Stimulated activated CD8-positive, alpha-beta memory T cell treated with anti-CD3 and anti-CD28 coated beads, Interleukin-2, amount 100 ng/mL, for 48 hours (primary cell): ENCODE results near the gene ZFP36L1.
"Not testable (repeated sequence)": the region's sequence is repeated elsewhere in the genome, so short reads cannot be mapped to it uniquely, and the experiment has no call there.

Source experiments
- DNase-seq, 2 donors: peaks; one replicate each; pipeline ENCODE4 v3.0.0-alpha.2; 2020; ENCODE audit warnings: low read depth in 2 of 2

The ZFP36L1 gene

GRCh38 chr14:68784226-68784910, 8.5 kb downstream of the ZFP36L1 start:
- no peak for DNase-seq

DNA sequence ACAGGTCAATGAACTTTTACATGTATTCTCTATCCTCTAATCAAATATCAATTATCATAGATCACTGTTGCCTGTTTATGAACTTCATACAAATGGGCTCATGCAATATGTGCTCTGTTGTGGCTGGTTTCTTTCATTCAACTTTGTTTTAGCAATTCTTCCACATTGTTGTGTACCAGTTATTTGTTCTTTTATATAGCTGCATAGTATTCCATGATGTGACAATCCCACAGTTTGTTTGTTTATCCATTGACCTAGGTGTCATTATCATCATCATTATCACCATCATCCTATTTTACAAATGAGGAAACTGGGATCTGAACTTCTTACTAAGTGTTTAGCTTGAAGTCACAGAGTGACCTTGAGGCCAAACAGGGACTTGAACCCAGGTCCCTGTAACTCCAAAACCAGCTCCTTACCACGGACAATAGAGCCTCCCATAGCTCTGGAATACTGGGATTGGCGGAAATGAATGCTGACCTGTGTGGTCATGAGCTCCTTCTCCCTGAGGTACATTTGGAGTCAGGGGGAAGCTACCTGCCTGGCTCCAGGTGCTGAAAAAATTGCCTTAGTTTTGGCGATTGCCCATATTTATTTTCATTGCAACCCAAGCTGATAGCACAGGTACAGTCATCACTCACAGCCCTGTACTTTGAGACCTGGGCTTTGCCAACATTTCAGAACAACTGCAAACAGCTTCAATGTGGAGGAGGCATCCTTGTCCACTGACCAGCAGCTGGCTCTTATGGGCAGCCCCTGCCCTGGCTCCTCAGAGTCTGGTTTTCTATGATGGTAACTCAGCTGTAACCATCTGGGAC, 9.2 kb downstream of the ZFP36L1 start:
- DNase-seq = no peak

DNA sequence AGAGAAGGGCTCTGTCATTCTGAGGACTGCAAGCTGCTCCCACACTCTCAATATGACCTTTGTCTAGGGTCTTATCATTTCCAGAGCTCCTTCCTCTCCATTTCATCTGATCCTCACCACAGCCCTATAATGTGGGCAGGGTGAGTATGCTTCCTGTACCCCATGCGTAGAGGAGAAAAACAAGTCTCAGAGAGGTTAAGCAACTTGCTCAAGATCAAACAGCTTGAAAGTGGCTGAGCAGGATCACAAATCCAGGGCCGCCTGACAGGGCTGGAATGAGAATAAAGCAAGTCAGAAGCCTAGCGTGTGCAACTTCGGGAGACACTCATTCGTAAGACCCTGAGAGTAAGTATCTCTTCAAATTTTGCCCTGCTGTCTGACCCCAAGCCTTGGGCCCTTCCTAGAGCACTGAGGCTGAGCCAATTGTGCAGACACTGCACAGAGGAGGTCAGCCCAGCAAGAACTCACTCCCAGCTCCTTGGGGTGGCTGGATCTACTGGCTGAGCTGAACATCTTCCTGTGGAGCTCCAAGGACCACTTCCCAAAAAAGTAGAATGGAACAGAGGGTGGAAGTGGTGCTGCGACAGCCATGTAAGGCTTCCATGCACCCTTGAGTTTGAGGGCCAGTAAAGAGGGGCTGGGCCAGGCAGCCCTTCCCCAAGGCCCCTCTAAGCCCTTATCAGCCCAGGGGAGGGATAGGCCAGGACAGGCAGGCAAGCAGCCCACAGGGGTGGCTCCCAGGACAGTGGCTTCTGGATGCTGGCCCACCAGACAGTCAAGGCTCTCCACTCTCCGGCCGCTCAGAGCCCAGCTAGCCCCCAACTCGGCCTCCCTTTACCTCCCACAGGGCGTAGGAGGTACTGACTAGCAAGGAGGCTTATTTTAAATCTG, 10.5 kb downstream of the ZFP36L1 start:
- DNase-seq = no peak

- no peak for DNase-seq
Observed at GRCh38 chr14:68781161-68782021, 11.5 kb downstream of the ZFP36L1 start.

DNA sequence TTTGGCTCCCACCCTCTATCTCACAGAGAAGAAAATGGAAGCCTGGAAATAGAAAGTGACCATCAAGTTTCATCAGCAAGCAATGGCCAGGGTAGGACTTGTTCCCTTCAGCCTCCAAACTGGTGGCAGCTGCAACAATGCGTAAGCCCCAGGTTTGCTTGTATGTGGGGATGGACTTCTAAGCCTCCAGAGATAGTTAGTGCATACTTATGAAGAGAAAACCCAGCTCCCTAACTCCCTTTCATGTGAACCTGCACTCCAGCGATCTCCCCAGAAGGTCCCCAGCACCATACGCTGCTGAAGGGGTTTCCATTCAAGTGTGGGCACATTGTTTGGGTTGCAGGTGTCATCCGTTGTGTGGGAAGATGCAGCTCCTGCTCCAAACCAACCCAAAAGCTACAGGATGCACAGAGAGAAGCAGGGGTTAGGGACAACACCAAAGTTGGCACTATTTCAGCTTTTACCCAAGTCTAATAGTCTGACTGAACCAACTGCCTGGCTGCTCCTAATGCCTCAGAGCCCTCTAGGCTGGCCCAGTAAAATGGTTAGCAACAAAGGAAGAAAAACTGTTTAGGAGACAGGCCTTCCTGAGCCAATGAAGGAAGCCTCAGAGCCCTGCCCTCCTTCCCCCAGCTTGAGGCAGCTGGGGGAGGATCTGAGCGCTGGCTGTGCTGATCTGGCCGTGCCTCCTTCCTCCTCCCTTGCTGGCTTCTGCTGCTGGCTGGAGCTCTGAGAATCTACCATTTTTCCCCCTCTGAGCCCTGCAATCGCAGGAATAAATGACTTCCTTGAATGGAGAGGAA, 12.3 kb downstream of the ZFP36L1 start:
- no peak for DNase-seq

- DNase-seq = no peak
Observed at GRCh38 chr14:68779761-68780323, 13.0 kb downstream of the ZFP36L1 start.

GRCh38 chr14:68777644-68778043, 15.2 kb downstream of the ZFP36L1 start:
- DNase-seq = no peak

GRCh38 chr14:68775614-68776126, 17.2 kb downstream of the ZFP36L1 start:
- DNase-seq = no peak

GRCh38 chr14:68774771-68775613, 17.9 kb downstream of the ZFP36L1 start:
- DNase-seq = no peak

GRCh38 chr14:68772761-68773381, 20.0 kb downstream of the ZFP36L1 start:
- DNase-seq = no peak

- no peak for DNase-seq
Observed at GRCh38 chr14:68771631-68772030, 21.2 kb downstream of the ZFP36L1 start.

GRCh38 chr14:68770553-68771286, 22.1 kb downstream of the ZFP36L1 start:
- no peak for DNase-seq

- no peak for DNase-seq
Observed at GRCh38 chr14:68770051-68770450, 22.8 kb downstream of the ZFP36L1 start.

GRCh38 chr14:68768316-68768715, 24.6 kb downstream of the ZFP36L1 start:
- DNase-seq = no peak

DNA sequence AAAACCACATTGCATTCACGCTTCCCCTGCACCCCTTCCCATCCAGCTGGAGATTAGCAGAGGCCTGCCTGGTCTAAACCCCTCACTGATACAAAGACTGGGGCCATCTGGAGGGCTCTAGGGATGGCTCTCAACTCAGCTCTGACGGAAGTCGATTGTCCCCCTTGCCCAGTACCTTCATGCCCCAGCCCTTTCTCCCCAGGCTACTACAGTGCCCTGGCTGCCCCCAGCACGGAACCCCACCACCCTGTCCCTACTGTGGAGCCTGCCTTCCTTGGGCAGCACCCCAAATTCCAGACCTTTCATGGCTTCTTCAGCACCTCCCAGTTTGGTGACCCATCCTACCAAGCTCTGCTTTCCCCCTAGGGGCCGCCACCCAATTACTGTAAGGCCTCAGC, 25.6 kb downstream of the ZFP36L1 start:
- DNase-seq = no peak

DNA sequence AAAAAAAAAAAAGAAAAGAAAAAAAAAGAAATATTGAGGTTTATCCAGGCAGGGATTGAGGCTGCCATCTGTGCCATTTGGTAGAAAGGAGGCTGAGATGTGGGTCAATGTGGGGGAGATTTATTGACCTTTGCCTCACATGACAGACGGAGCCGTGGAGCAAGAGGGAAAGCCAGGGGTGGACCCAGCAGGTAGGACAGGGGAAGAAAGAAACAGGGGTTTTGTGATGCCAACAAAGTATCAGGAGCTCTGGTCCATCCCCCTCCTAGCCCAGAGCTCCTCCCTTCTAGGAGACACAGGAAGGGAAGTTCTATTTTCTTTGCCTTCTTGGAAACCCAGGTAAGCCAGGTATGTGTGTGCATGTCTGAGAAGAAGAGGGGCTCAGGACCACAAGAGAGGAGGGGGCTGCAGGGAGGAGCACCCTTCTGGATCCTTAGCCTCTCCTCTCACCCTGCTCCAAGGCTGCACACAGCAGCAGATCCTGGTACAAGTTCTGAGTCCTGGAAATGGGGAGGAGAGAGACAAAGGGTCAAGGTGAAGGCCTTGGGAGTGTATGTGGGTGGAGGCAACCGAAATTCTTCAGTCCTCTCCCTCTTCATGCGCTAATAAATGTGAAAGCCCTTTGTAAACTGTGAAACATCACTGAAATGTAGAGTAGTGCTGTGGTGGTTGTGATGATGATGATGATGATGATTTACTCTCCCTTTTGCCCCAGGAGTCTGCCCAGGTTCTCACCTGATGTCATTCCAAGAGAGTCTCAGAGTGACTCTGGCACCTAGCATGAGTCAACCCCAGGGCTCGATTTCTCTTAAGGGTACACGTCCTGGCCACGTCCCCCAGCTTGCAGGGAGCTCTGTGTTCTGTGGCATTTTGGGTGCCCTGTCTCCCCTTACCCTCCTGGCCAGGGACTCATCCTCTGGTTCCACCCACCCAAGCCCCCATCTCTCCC, 26.3 kb downstream of the ZFP36L1 start:
- no peak for DNase-seq

- DNase-seq = not testable (repeated sequence)
Observed at GRCh38 chr14:68763843-68764242, 29.0 kb downstream of the ZFP36L1 start.
